GM19099 (cell line): ENCODE measurements around the gene TTN.

Source experiments
- POLR2A ChIP-seq: IDR thresholded peaks from 3 replicates; pipeline ENCODE4 v1.6.1; 2011; ENCODE audit warnings: low read depth; ENCODE audit not compliant: insufficient read length; ENCODE audit errors: extremely low read depth

The TTN gene

DNA sequence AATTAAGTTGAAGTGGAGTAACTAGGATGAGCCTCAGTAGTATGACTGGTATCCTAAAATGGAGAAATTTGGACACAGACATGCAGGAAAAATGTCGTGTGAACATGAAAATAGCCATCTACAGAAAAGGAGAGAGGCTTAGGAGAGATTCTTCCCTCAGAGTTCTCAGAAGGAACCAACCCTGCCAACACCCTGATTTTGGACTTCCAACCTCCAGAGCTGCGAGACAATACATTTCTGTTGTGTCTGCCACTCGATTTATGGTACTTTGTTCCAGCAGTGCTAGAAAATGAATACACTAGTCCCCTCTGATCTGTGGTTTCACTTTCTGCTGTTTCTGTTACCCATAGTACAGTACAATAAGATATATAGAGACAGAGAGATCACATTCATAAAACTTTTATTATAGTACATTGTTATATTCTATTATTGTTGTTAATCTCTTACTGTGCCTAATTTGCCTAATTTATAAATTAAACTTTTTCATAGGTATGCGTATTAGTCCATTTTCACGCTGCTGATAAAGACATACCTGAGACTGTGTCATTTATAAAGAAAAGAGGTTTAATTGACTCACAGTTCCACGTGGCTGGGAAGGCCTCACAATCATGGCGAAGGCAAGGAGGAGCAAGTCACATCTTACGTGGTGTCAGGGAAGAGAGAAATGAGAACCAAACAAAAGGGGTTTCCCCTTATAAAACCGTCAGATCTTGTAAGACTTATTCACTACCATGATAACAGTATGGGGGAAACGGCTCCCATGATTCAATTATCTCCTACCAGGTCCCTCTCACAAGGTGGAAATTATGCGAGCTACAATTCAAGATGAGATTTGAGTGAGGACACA, 285.7 kb downstream of the TTN start:
- TF ChIP-seq POLR2A: no peak

DNA sequence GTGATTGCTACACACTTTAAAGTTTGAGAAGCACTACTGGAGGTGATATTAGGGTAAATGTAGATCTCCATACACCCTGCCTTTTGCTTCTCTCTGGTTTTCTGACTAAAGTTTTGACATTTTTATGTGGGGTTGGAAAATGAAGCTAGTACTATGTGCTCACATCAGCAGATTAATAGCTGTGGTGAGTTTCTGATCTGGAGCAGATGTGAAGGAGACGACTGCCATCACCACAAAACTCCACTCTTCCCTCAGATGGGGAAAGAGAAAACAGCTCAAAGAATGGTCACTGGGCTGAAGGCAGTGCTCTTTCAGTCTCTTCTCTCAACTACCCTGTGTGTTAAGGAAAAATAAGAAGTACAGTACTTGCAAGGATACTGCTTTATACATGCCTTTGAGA, 289.7 kb downstream of the TTN start:
- no peak for TF ChIP-seq POLR2A

DNA sequence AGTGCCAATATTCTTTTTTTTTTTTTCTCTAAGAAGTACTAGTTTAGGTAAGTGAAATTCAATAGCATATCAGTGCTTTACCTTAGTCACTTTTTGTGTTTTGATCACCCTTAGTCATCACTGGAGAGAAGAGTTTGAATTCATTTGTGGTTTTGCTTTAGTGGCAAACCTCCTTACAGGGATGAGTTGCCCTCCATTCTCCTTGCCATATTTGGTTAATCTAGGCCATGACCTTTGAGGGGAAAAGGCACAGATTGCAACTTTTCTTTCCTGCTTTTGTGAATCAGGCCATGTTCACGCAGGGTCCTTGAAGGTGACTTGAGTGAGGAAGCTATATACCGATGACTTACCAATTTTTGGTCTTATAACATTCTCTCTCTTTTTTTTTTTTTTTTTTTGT, 292.6 kb downstream of the TTN start:
- TF ChIP-seq POLR2A: no peak

DNA sequence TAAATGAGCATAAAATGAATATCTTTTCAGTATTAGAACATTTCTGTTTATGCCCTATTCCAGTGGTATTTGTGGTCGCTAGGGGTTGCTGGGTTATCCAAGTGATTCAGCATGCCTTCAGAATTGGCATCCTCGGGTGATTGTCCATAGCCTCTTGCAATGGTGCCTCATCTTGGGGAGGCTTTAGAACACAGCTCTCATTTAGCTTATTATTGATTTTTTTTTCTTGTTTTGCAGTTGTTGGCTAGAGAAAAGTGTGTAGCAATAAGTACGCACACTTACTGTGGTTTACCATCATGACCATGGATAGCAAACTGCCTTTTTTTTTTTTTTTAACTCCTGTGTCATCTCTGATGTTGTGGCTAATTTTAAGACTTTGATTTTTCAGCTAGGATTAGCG, 293.3 kb downstream of the TTN start:
- TF ChIP-seq POLR2A: no peak

DNA sequence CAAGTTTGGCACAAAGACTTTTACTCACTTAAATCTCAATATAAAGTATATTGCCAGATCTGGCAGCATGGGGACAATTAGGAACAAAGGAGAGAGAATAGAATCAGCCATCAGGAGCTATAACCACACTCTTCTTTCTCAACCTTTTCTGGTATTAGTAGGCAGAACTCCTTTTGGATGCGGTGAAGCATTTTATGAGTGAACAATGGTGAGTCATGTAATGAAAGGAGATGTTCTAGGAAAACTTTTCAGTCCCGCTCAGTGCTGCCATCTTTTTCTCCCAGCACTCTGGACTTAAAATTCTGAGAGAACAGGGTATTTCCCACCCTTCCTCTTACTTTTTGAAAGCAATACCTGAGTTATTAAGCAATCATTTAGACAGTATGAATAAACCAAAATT, 294.7 kb downstream of the TTN start:
- no peak for TF ChIP-seq POLR2A

DNA sequence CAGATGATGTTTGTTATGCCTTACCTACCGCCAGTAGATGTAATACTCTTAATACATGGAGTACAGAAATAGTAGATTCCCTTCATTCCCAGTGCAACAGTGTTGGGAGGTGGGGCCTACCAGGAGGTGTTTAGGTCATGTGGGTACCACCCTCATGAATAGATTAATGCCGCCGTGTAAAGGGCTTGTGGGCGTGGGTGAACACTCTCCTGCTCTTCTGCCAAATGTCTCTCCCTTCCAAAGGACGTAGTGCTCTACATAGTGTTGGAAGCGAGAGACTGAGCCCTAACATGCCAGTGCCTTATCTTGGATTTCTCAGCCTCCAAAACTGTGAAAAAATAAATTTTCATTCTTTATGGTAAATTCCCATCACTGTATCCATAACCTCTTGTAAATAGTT, 296.8 kb downstream of the TTN start:
- no peak for TF ChIP-seq POLR2A

DNA sequence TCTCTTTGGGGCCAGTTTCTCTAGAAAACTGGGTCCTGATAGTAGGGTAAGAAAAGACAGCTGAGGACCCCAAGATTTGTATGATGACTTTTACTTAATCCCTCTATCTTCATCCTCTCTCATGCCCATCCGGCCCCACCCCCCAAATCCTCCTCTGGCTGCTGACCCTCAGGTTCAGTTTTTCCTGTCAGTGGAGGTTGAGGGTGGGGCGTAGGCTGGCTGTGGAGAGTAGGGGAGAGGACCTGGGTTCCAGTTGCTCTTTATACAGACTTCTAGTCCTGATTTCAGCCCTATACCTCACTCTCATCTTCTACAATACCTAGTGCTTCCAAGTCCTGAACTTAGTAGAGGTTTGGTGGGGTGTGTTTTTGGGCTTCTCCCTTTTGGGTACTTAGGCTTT, 298.6 kb downstream of the TTN start:
- no peak for TF ChIP-seq POLR2A

DNA sequence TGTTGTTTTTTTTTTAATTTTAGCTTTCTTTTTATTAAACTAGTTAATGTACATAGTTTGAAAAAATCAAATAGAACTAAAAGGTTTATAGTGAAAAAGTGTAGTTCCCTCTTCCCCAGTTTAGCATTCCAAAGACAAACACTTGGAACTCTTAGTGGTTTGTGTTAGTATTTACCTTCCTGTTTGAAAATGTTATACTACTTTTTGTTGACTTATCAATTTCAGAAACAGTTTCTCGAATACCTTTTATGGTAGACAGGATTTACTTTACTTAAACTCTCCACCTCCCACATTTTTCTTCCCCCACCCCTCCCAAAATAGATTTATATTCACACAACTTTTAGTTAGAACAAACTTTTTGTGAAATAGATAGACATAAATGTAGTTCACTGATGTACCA, 300.3 kb downstream of the TTN start:
- no peak for TF ChIP-seq POLR2A

DNA sequence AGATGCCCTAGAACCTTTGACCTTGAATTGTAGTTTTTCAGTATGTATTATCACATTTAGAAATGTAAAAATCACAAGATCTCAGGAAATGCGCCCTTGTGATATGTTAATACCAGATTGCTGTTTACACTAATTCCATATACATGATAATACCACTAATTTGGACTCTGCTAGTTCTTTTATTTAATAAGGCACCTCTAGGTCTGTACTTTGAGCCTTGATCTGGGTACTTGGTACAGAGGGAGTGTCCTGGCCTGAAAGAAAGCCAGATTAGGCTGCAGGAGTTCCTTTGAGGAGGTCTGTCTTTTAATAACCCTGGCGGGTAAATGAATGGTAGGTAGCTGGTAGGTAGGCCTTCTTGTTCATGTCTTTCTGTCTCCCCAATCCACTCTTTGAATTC, 300.7 kb downstream of the TTN start:
- TF ChIP-seq POLR2A: no peak

DNA sequence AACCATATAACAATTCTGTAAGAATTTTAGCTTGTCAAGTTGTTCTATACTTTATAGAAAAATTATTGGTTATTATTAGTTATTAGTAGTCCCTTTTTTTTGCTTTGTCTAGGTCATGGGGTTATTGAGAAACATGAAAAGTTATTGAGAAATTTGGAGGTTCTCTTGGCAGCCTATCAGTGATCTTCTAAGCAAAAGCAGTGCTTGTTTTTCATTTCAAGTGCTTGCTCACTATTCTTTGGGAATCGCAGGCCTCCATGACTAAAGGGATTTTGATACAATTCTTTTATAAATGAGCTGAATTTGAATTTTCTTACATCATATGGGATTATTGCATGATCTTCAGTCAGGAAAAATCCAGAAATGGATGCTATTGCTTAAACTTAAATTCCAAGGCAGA, 301.1 kb downstream of the TTN start:
- no peak for TF ChIP-seq POLR2A

DNA sequence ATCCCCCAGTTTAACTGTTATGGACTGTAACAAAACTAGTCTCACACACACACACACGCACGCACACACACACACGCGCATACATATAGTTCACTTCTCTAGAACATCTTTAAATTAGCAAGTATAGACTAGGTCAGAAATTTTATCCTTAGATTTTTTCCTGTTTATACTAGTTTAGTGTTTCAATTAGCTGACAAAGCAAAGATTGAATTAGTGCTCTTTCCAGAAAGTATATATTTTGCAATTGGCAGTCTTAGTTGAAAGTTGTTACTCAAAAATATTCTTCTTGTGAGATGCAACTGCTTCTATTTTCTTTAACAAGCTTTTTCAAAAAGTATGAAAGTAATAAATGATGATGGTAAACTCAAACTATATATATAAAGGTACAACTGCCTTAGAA, 304.5 kb downstream of the TTN start:
- no peak for TF ChIP-seq POLR2A

DNA sequence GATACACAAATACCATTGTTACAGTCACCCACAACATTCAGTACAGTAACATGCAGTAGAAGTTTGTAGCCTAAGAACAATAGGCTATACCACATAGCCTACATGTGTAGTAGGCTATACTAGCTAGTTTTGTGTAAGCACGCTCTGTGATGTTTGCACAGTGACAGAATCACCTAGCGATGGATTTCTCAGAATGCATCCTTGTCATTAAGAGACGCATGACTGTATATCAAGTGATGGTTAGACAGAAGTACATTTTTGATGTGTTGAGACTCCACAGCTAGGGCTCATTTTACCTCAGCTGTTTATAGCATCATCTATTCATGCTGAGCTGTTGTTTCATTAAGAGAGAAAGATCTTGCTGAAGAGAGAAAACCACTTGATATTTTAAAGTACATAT, 307.6 kb downstream of the TTN start:
- no peak for TF ChIP-seq POLR2A

DNA sequence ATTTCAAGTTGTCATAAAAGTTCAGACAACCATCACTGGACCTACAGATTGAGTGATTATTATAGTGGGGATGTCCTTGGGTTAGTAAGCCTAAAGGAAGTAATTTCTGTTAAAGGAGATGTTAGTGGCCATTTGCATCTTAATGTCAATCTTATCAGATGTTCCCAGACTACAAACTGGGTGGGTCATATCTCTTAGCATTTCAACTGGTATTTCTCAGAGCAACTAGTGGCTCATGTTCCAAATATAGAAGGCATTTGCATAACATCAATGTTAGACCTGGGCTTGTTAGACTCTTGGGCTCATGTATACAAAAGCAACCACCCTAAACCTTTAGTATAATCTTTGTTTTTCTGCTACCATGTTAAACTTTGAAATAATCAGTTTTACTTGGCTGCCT, 309.1 kb downstream of the TTN start:
- TF ChIP-seq POLR2A: no peak

DNA sequence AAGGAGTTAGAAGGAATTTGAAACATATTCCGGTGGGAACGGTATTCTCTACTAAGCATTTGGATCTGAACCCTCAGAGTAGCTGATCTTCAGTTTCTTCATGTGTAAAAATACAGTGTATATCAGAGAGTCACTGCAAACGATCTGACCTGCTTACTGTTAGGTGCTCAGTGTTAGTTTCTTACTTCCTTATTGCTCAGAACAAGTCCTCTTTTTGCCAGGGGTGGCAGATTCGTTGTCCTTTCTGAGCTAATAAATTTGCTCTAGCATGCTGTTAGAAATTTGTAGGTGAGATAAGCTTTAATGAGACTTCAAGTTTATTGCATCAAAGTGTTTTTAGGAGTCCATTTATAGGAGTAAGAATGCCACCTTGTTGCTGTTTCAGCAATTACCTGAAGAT, 311.2 kb downstream of the TTN start:
- TF ChIP-seq POLR2A: no peak

DNA sequence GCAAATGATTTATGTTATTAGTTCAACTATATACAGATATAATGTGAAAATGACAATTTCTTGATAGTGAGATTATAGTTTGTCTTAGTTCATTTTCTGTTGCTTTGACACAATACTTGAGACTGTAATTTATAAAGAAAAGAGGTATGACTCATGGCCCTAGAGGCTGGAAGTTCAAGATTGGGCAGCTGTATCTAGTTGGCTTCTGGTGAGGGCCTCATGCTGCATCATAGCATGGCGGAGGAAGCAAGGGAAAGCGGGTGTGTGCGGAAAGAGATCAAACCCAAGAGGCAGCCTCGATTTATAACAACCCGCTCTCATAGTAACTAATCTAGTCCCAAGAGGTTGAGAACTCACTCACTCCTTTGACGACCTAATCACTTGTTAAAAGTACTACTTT, 315.6 kb downstream of the TTN start:
- no peak for TF ChIP-seq POLR2A

DNA sequence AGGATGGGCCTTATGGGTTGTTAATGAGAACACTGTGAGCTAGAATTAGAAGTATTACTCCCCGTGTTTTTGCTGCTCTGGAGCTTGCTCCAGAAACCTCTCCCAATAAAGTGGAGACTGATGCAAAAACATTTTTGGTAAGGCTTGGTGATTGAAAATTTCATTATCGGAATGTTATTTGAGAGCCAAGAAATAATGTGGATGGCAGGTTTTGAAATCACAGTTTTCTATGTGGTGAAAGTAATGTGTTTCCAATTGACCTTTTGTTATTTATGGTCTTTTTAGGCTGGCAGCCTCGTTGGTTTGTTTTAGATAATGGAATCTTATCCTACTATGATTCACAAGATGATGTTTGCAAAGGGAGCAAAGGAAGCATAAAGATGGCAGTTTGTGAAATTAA, 321.9 kb downstream of the TTN start:
- TF ChIP-seq POLR2A: no peak

DNA sequence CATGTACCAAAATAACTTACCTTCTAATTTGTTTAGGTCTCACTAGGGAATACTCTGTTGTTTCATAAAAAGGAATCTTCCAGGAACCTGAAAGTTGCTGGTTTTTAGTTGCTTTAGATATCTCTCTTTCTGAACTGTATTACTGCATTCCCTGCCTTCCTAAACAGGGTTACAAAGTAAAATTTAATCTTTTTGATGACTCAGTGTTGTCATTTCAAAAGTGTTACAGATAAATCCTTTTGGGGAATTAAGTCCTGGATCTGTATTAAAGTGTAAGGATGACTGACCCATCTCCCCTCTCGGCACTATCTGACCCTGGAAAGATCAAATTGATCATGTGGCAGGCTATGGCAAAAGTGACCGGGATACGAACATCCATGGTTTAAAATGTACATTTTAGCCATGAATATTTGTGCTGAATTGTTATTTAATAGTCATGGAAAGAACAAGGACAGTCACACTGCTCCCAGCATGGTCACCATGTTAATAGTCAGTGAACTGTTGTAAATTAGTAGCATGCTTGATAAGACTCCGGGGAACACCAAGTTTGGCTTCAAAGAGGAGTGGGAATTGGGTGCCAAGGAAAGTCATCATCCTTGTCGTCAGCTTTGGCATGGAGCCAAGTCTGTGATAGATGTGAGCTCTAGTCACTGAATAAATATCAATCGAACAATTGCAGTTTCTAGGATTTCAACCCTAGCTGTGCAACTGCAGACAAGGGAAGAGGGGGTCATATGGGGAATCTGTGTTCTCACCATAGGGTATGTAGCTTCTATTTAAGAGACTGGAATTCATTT, 322.8 kb downstream of the TTN start:
- TF ChIP-seq POLR2A: no peak

DNA sequence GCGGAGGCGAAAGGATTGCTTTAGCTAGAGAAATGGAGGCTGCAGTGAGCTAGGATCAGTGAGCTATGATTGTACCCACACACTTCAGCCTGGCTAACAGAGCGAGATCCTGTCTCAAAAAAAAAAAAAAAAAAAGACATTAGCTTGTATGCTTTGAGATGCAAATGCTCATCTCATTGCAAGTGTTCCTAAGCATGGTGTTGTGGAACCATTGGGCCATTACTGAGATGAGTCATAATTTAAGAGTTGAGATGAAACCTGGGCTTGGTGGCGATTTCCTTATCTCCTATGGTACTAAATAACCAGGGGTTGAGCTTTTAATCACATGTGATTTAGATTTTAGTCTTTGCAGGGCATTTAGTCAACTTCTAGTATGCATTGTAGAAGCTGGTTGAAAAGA, 324.8 kb downstream of the TTN start:
- TF ChIP-seq POLR2A: no peak
